ENCODE results near the gene MED14.

GRCh38 chrX:40644821-40645358 is 90.5 kb downstream of the MED14 start:
- TF ChIP-seq FOXM1 (IDR thresholded peaks at IDR 0.05; ENCODE audit: borderline replicate concordance, low read depth), result no peak
- no peak for TF ChIP-seq YY1 (IDR thresholded peaks at IDR 0.05; ENCODE audit: low read depth)
